GM18505 (cell line): ENCODE data around the gene EIF3F.

Experiments
- ATAC-seq: cut with Tn5 transposase; IDR thresholded peaks from one replicate; pipeline ENCODE4 v1.9.1; 2021; ENCODE audit not compliant: unreplicated experiment
- POLR2A ChIP-seq: IDR thresholded peaks from 4 replicates; pipeline ENCODE4 v1.6.1; 2011; ENCODE audit warnings: borderline replicate concordance; ENCODE audit not compliant: insufficient read depth, insufficient read length; ENCODE audit errors: extremely low read depth

EIF3F gene

GRCh38 chr11:8006349-8006977 is 19.3 kb downstream of the EIF3F start:
- no peak for TF ChIP-seq POLR2A
- ATAC-seq = no peak

GRCh38 chr11:8008212-8008611 is 21.1 kb downstream of the EIF3F start:
- no peak for TF ChIP-seq POLR2A
- ATAC-seq = no peak

GRCh38 chr11:8009856-8010255 is 22.7 kb downstream of the EIF3F start:
- no peak for TF ChIP-seq POLR2A
- no peak for ATAC-seq

- TF ChIP-seq POLR2A = no peak
- ATAC-seq = no peak
Measured at GRCh38 chr11:8011371-8011770, 24.2 kb downstream of the EIF3F start.

- ATAC-seq = no peak
- no peak for TF ChIP-seq POLR2A
Measured at GRCh38 chr11:8011981-8012444, 24.9 kb downstream of the EIF3F start.

GRCh38 chr11:8013833-8014232 is 26.7 kb downstream of the EIF3F start:
- no peak for ATAC-seq
- TF ChIP-seq POLR2A = no peak

GRCh38 chr11:8015753-8016239 is 28.7 kb downstream of the EIF3F start:
- ATAC-seq = no peak
- no peak for TF ChIP-seq POLR2A

- ATAC-seq = no peak
Measured at GRCh38 chr11:8016440-8016839, 29.3 kb downstream of the EIF3F start.

GRCh38 chr11:8017071-8017470 is 29.9 kb downstream of the EIF3F start:
- no peak for TF ChIP-seq POLR2A
- no peak for ATAC-seq

More at GRCh38 chr11:8016440-8016839, 29.3 kb downstream of the EIF3F start:
- TF ChIP-seq POLR2A = no peak

- no peak for ATAC-seq
- TF ChIP-seq POLR2A = no peak
Measured at GRCh38 chr11:8017894-8018483, 30.9 kb downstream of the EIF3F start.

- no peak for TF ChIP-seq POLR2A
- ATAC-seq = no peak
Measured at GRCh38 chr11:8018484-8019313, 31.6 kb downstream of the EIF3F start.

- ATAC-seq = no peak
- no peak for TF ChIP-seq POLR2A
Measured at GRCh38 chr11:8019314-8020243, 32.4 kb downstream of the EIF3F start.

GRCh38 chr11:8020244-8020597 is 33.1 kb downstream of the EIF3F start:
- no peak for ATAC-seq
- no peak for TF ChIP-seq POLR2A
